Panc1 (cell line): Measurements from ENCODE around the gene RXFP4. TPM values are rescaled to one million over a fixed set of nuclear protein-coding genes. Genes with fewer than 3 reads are reported as not detected.

Experiments used
- ATAC-seq: fragments of 200-7000 bp; cut with Tn5 transposase; 2 replicates; pipeline ENCODE4 v1.9.1; 2020; ENCODE audit warnings: mild to moderate bottlenecking, moderate library complexity
- BruUV-seq: library from RNA; stranded (reverse); fragments of 400-500 nt; replicated peaks from 2 replicates; lab custom pipeline; 2021; lab: Mats Ljungman, UMichigan
- CTCF ChIA-PET: fragments of 300-600 bp; sonication (Branson Sonifier 250); formaldehyde crosslinking; loops from one replicate; lab custom pipeline; 2022; ENCODE audit warnings: antibody characterized with exemption; lab: Charles Lee
- POLR2A ChIA-PET: fragments of 300-600 bp; sonication (Branson Sonifier 250); formaldehyde crosslinking; loops from one replicate; lab custom pipeline; 2022; ENCODE audit warnings: antibody characterized with exemption; lab: Charles Lee
- DNase-seq: peaks from one replicate; pipeline ENCODE4 v3.0.0-alpha.2; 2010; ENCODE audit warnings: low read depth, low spot score
- H3K27ac ChIP-seq: 2 replicates; pipeline ENCODE4 v1.5.1; 2011; ENCODE audit warnings: mild to moderate bottlenecking, low read length, inconsistent platforms
- H3K27me3 ChIP-seq: fragments of 200-500 bp; sonication (Bioruptor generic); 2 replicates; pipeline ENCODE4 v1.6.0; 2014; ENCODE audit warnings: low read length, inconsistent platforms; ENCODE audit not compliant: control insufficient read depth, insufficient read depth
- H3K36me3 ChIP-seq: fragments of 200-500 bp; sonication (Bioruptor generic); 2 replicates; pipeline ENCODE4 v1.5.1; 2014; ENCODE audit warnings: inconsistent platforms, mild to moderate bottlenecking, low read length, moderate library complexity; ENCODE audit not compliant: control insufficient read depth, insufficient read depth
- H3K4me1 ChIP-seq: 2 replicates; pipeline ENCODE4 v1.5.1; 2011; ENCODE audit warnings: inconsistent platforms, mild to moderate bottlenecking, low read length, moderate library complexity; ENCODE audit not compliant: control insufficient read depth, insufficient read depth
- H3K4me3 ChIP-seq, 2 experiments: 2 replicates each; pipeline ENCODE4 v1.5.1; 2011 to 2012; ENCODE audit warnings: low read depth in 2 of 2, low read length in 2 of 2, mild to moderate bottlenecking in 2 of 2, inconsistent platforms in 1 of 2, moderate library complexity in 1 of 2
- H3K9me3 ChIP-seq: fragments of 200-500 bp; sonication (Bioruptor generic); 2 replicates; pipeline ENCODE4 v1.5.1; 2014; ENCODE audit warnings: low read depth, mild to moderate bottlenecking, inconsistent platforms, low read length, moderate library complexity; ENCODE audit not compliant: control insufficient read depth, insufficient read depth
- CTCF ChIP-seq: fragments of 450-650 bp; IDR thresholded peaks from 2 replicates; pipeline ENCODE4 v1.5.1; 2017; ENCODE audit warnings: mild to moderate bottlenecking
- POLR2AphosphoS5 ChIP-seq: IDR thresholded peaks from 2 replicates; pipeline ENCODE4 v1.6.1; 2012; ENCODE audit warnings: mild to moderate bottlenecking, low read depth, low read length, moderate library complexity
- REST ChIP-seq, 2 experiments: IDR thresholded peaks; 2 replicates each; pipeline ENCODE4 v1.6.1; 2011 to 2012; ENCODE audit warnings: low read depth in 2 of 2, control low read depth in 1 of 2, low read length in 1 of 2, mild to moderate bottlenecking in 1 of 2, moderate library complexity in 1 of 2; ENCODE audit not compliant: insufficient read depth in 1 of 2
- SIN3A ChIP-seq: IDR thresholded peaks from 2 replicates; pipeline ENCODE4 v1.6.1; 2012; ENCODE audit warnings: low read depth, mild to moderate bottlenecking, low read length, moderate library complexity, borderline replicate concordance; ENCODE audit not compliant: insufficient read depth
- TCF7L2 ChIP-seq: IDR thresholded peaks from 2 replicates; pipeline ENCODE4 v1.6.1; 2011; ENCODE audit warnings: mild to moderate bottlenecking, low read depth, low read length, inconsistent platforms
- in situ Hi-C: cut with HindIII; loops from 2 replicates; pipeline ENCODE4 v1.10.0; 2016; ENCODE audit warnings: low sequenced_read_pairs, low pct_unique_long_range_greater_than_20kb
- intact Hi-C: fragments of 100-400 bp; cut with micrococcal nuclease; formaldehyde crosslinking; loops from one replicate; pipeline ENCODE4 v1.10.0; 2022; ENCODE audit not compliant: unreplicated experiment
- total RNA-seq: library from RNA; stranded (reverse); gene quantifications from one replicate; pipeline ENCODE4 v1.2.1, GENCODE V29; 2021; ENCODE audit not compliant: unreplicated experiment

Gene RXFP4
- total RNA-seq, 1 experiment from 2014 or later = 8.0 TPM

GRCh38 chr1:155910621-155911121, 30.8 kb upstream of the RXFP4 start:
- CTCF ChIA-PET = interaction anchor here (0.6 kb wide), 1 partner anchor 8 kb away, joined by 3 read pairs; no protein-coding TSS in a partner anchor
- no peak for DNase-seq
- Histone ChIP-seq H3K4me1 (peaks cover 11% of the 10 kb centered on the region), H3K27ac (peak overlapping the region; percentile 95), H3K36me3 (peaks cover 31% of the 10 kb centered on the region), H3K9me3 (no peaks in the 10 kb centered on the region), H3K4me3 (peak overlapping the region; percentile 77 to 94), H3K27me3 (no peaks in the 10 kb centered on the region)
- POLR2A ChIA-PET = no interaction called here
- in situ Hi-C loops = no loop called here
- intact Hi-C loops = no loop called here
- ATAC-seq = peak; percentile 79
- TF ChIP-seq SIN3A = no peak
- no peak for TF ChIP-seq REST (IDR thresholded peaks at IDR 0.05; ENCODE audit: insufficient read depth in 1 of 2, low read depth in 2 of 2, low read length in 1 of 2)
- no peak for TF ChIP-seq CTCF
- TF ChIP-seq TCF7L2 = no peak
- no peak for TF ChIP-seq POLR2AphosphoS5
- no TSS peak for BruUV-seq

GRCh38 chr1:155911156-155912055, 30.0 kb upstream of the RXFP4 start, which contains the start of gene RIT1:
Gene RIT1, minus strand, starts transcription at chr1:155911349. Its CDS starts 588 bp downstream, at chr1:155910761.
- Histone ChIP-seq H3K27me3 (no peaks in the 10 kb centered on the region), H3K4me3 (peak within 1 kb of the TSS; percentile 77 to 94), H3K27ac (peak within 1 kb of the TSS; percentile 95), H3K4me1 (peaks cover 15% of the 10 kb centered on the region), H3K36me3 (peaks cover 38% of the 10 kb centered on the region), H3K9me3 (no peaks in the 10 kb centered on the region)
- ChIA-PET POLR2A (no interaction called here), CTCF (interaction anchor here (0.6 to 0.7 kb wide), 2 partner anchors 9 to 104 kb away, joined by 3 read pairs; no protein-coding TSS in a partner anchor)
- DNase-seq (peak; percentile 52), ATAC-seq (peak; percentile 95)
- in situ Hi-C loops (no loop called here), intact Hi-C loops (no loop called here)
- peak; percentile 71 for TF ChIP-seq POLR2AphosphoS5
- no peak for TF ChIP-seq REST (IDR thresholded peaks at IDR 0.05; ENCODE audit: insufficient read depth in 1 of 2, low read depth in 2 of 2, low read length in 1 of 2)
- peak; percentile 76; the same call in 1 of the 2 replicates for TF ChIP-seq SIN3A
- BruUV-seq = no TSS peak
